WI38 (cell line): ENCODE data around the gene DUOX2.

Experiments used
- H3K4me3 ChIP-seq: 2 replicates; pipeline ENCODE4 v1.5.1; 2011; ENCODE audit warnings: low read depth, mild to moderate bottlenecking, control low read depth, low read length
- TF ChIP-seq, protein P1 (sequence below): IDR thresholded peaks from 2 replicates; pipeline ENCODE4 v1.5.1; 2012; ENCODE audit warnings: low read depth, mild to moderate bottlenecking, control low read depth, low read length

The DUOX2 gene

DNA sequence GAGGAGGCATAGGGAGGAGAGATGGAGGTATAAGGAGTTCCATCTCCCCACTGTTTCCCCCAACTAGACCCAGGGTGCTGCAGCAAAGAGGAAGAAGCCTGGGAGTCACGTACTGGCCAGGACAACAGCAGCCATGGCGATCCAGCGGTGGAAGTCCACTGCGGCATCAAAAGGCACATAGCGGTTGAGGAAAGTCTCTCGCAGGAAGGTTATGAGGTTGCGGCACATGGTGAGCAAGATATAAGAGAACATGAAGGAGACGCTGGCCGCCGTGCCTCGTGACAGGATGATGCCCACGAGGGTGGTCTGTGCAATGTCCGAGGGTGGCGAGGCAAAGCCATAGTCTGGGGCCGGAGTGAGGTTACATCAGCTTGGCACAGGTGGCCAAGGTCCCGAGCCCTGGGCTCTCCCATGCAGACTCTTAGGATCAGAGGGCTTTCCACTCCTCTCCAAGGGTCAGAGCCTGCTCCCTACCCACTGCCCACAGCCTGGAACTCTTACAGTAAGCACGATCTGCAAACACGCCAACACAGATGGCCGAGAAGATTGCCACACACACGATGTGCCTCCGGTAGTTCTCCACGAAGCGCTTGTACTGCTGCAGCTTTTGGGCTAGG, 14.3 kb downstream of the DUOX2 start:
- H3K4me3 ChIP-seq = no peak overlapping the region
- TF ChIP-seq, protein P1, sequence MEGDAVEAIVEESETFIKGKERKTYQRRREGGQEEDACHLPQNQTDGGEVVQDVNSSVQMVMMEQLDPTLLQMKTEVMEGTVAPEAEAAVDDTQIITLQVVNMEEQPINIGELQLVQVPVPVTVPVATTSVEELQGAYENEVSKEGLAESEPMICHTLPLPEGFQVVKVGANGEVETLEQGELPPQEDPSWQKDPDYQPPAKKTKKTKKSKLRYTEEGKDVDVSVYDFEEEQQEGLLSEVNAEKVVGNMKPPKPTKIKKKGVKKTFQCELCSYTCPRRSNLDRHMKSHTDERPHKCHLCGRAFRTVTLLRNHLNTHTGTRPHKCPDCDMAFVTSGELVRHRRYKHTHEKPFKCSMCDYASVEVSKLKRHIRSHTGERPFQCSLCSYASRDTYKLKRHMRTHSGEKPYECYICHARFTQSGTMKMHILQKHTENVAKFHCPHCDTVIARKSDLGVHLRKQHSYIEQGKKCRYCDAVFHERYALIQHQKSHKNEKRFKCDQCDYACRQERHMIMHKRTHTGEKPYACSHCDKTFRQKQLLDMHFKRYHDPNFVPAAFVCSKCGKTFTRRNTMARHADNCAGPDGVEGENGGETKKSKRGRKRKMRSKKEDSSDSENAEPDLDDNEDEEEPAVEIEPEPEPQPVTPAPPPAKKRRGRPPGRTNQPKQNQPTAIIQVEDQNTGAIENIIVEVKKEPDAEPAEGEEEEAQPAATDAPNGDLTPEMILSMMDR = no peak

GRCh38 chr15:45097466-45097865, 16.5 kb downstream of the DUOX2 start:
- TF ChIP-seq, protein P1 = no peak

GRCh38 chr15:45095661-45096060, 18.3 kb downstream of the DUOX2 start:
- TF ChIP-seq, protein P1 = no peak
- H3K4me3 ChIP-seq = no peak overlapping the region

More at GRCh38 chr15:45097466-45097865, 16.5 kb downstream of the DUOX2 start:
- no peak overlapping the region for H3K4me3 ChIP-seq

GRCh38 chr15:45094358-45094730, 19.6 kb downstream of the DUOX2 start:
- no peak overlapping the region for H3K4me3 ChIP-seq
- TF ChIP-seq, protein P1 = no peak

DNA sequence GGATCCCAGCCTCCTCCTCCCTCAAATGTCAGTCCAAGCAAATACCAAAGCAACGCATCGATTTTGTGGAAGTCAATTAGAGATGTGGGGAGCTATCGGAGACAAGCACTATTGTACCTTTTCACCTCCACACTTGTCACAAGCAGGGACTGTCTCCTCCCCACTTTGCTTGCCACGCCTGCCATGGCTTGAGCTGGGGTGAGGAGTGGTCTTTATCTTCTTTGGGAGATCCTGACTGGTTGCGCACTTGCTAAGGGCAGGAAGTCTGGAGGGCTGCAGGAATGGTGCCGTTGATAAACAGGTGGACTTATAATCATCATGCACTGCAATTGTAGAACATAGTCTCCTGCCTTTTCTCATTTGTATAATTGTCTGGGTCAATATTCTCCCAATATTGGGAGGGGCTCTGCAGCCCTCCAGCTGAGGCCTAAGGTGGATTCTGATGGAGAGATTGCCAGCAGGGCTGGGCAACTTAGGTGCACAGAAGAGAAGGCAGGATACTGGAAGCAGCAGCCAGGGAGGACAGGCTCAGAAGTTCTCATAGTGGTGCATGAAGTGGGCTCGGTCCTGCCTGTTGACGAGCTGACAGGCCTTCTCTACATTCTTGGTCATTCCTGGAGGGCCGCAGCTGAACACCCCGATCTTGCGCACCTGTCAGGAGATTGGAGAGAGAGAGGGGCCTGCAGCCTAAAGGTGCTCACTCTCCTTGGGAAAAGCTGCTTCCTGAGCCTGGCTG, 20.2 kb downstream of the DUOX2 start:
- TF ChIP-seq, protein P1 = no peak

DNA sequence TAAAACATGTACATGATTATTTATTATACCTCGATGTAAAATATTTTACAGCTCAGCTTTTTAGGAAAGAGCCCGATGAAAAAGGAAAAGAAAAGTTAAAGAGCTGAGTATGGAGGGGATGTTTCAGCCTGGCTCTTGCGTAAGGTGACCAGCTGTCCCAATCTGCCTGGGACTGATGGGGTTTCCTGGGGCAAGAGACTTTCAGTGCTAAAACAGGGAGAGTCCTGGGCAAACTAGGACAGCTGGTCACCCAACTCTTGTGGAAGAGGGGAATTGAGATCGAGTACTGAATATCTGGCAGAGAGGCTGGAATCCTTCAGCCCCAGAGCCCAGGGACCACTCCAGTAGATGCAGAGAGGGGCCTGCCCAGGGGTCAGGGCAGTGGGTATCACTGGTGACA, 21.0 kb downstream of the DUOX2 start:
- H3K4me3 ChIP-seq = no peak overlapping the region
- TF ChIP-seq, protein P1 = no peak

More for the DNA sequence above, 20.2 kb downstream of the DUOX2 start:
- no peak overlapping the region for H3K4me3 ChIP-seq

GRCh38 chr15:45091576-45091975, 22.4 kb downstream of the DUOX2 start:
- TF ChIP-seq, protein P1 = no peak
- H3K4me3 ChIP-seq = no peak overlapping the region
